Measurements from ENCODE around the gene CEACAM5.
A peak's percentile ranks its signal among the peaks of the same experiment; 100 is the strongest.
"Not testable (repeated sequence)": the region's sequence is repeated elsewhere in the genome, so short reads cannot be mapped to it uniquely, and the experiment has no call there.

Gene CEACAM5

GRCh38 chr19:41700381-41701195 lies 7.8 kb upstream of the CEACAM5 start:
- no peak for DNase-seq

GRCh38 chr19:41701401-41702075 lies 6.9 kb upstream of the CEACAM5 start:
- DNase-seq: no peak

GRCh38 chr19:41702171-41702651 lies 6.2 kb upstream of the CEACAM5 start:
- DNase-seq: no peak

- DNase-seq: no peak
Observed at GRCh38 chr19:41703602-41704293, 4.7 kb upstream of the CEACAM5 start.

GRCh38 chr19:41705393-41706174 lies 2.8 kb upstream of the CEACAM5 start:
- DNase-seq: peak; percentile 28

GRCh38 chr19:41706741-41707501 lies 1.5 kb upstream of the CEACAM5 start:
- DNase-seq: peak; percentile 69

- no peak for DNase-seq
Observed at GRCh38 chr19:41707502-41707812, 969 bp upstream of the CEACAM5 start.

GRCh38 chr19:41707871-41708371 lies 505 bp upstream of the CEACAM5 start:
- no peak for DNase-seq

- DNase-seq: not testable (repeated sequence)
Observed at GRCh38 chr19:41709516-41709915, 1.1 kb downstream of the CEACAM5 start.

GRCh38 chr19:41709951-41710645 lies 1.7 kb downstream of the CEACAM5 start:
- DNase-seq: no peak

GRCh38 chr19:41711376-41712261 lies 3.2 kb downstream of the CEACAM5 start:
- no peak for DNase-seq

GRCh38 chr19:41714598-41714997 lies 6.2 kb downstream of the CEACAM5 start:
- no peak for DNase-seq

- DNase-seq: no peak
Observed at GRCh38 chr19:41718761-41719160, 10.3 kb downstream of the CEACAM5 start.

- no peak for DNase-seq
Observed at GRCh38 chr19:41720103-41720502, 11.7 kb downstream of the CEACAM5 start.

- no peak for DNase-seq
Observed at GRCh38 chr19:41726493-41726892, 18.1 kb downstream of the CEACAM5 start.

- DNase-seq: no peak
Observed at GRCh38 chr19:41734156-41734555, 25.7 kb downstream of the CEACAM5 start.

GRCh38 chr19:41734585-41734984 lies 26.2 kb downstream of the CEACAM5 start:
- DNase-seq: no peak

- DNase-seq: no peak
Observed at GRCh38 chr19:41735071-41735600, 26.7 kb downstream of the CEACAM5 start.

GRCh38 chr19:41739361-41739760 lies 30.9 kb downstream of the CEACAM5 start:
- no peak for DNase-seq

Measured in stimulated activated CD4-positive, alpha-beta T cell treated with anti-CD3 and anti-CD28 coated beads, Interleukin-1b, Interleukin-23, amount 100 ng/mL, for 48 hours (primary cell).